OCI-LY7 (cell line): ENCODE results near the gene UNC13B. TPM values are rescaled to one million over a fixed set of nuclear protein-coding genes. Genes with fewer than 3 reads are reported as not detected.

ENCODE experiments used
- BruUV-seq: library from RNA; stranded (reverse); fragments of 400-500 nt; replicated peaks from 2 replicates; lab custom pipeline; 2021; lab: Mats Ljungman, UMichigan
- CTCF ChIA-PET: fragments of 300-600 bp; sonication (Branson Sonifier 250); formaldehyde crosslinking; loops from one replicate; lab custom pipeline; 2022; ENCODE audit warnings: antibody characterized with exemption; ENCODE audit not compliant: unreplicated experiment; lab: Charles Lee
- POLR2A ChIA-PET: fragments of 300-600 bp; sonication (Branson Sonifier 250); formaldehyde crosslinking; loops from one replicate; lab custom pipeline; 2022; ENCODE audit warnings: antibody characterized with exemption; lab: Charles Lee
- DNase-seq: peaks from one replicate; pipeline ENCODE4 v3.0.0-alpha.2; 2015; ENCODE audit warnings: low spot score
- H2AFZ ChIP-seq: fragments of 200-600 bp; sonication (generic), shearing (Covaris generic); 2 replicates; pipeline ENCODE4 v1.6.1; 2014; ENCODE audit warnings: mild to moderate bottlenecking, antibody characterized with exemption, low read length, moderate library complexity
- H3K27ac ChIP-seq: fragments of 200-600 bp; sonication (generic); 2 replicates; pipeline ENCODE4 v1.5.1; 2014; ENCODE audit warnings: mixed run types, low read depth, mild to moderate bottlenecking, moderate library complexity, low read length, inconsistent platforms; ENCODE audit not compliant: poor library complexity, severe bottlenecking
- H3K36me3 ChIP-seq: fragments of 200-600 bp; sonication (generic); 2 replicates; pipeline ENCODE4 v1.6.1; 2014; ENCODE audit warnings: mild to moderate bottlenecking, antibody characterized with exemption, low read length, moderate library complexity, mixed read lengths; ENCODE audit not compliant: insufficient read depth
- H3K4me1 ChIP-seq: fragments of 200-600 bp; sonication (generic); 2 replicates; pipeline ENCODE4 v1.5.1; 2014; ENCODE audit warnings: mild to moderate bottlenecking, low read length; ENCODE audit not compliant: insufficient read depth, poor library complexity, severe bottlenecking
- H3K4me2 ChIP-seq: fragments of 200-600 bp; sonication (generic); 2 replicates; pipeline ENCODE4 v1.6.1; 2014; ENCODE audit warnings: mild to moderate bottlenecking, low read length
- H3K4me3 ChIP-seq: fragments of 200-600 bp; sonication (generic); 2 replicates; pipeline ENCODE4 v1.5.1; 2014; ENCODE audit warnings: mild to moderate bottlenecking, low read depth, low read length; ENCODE audit not compliant: poor library complexity, severe bottlenecking
- H3K79me2 ChIP-seq: fragments of 200-600 bp; sonication (generic); 2 replicates; pipeline ENCODE4 v1.6.1; 2016; ENCODE audit warnings: low read depth, mild to moderate bottlenecking, low read length, moderate library complexity, mixed read lengths; ENCODE audit not compliant: insufficient read depth
- H3K9me2 ChIP-seq: fragments of 200-600 bp; sonication (generic); 2 replicates; pipeline ENCODE4 v1.6.1; 2016; ENCODE audit warnings: mild to moderate bottlenecking, low read length, mixed read lengths; ENCODE audit not compliant: insufficient read depth
- H3K9me3 ChIP-seq: fragments of 200-600 bp; sonication (generic); 2 replicates; pipeline ENCODE4 v1.6.1; 2014; ENCODE audit warnings: mild to moderate bottlenecking, mixed run types, low read length, mixed read lengths
- H4K20me1 ChIP-seq: fragments of 200-600 bp; sonication (generic); 2 replicates; pipeline ENCODE4 v1.6.1; 2014; ENCODE audit warnings: mild to moderate bottlenecking, antibody characterized with exemption, low read length, moderate library complexity, mixed read lengths; ENCODE audit not compliant: insufficient read depth
- CTCF ChIP-seq: fragments of 200-600 bp; sonication (generic); conservative IDR thresholded peaks from 2 replicates; pipeline ENCODE4 v1.5.1; 2014; ENCODE audit warnings: mild to moderate bottlenecking, antibody characterized with exemption, low read length, moderate library complexity, mixed read lengths
- EZH2phosphoT487 ChIP-seq: fragments of 200-600 bp; sonication (generic); IDR thresholded peaks from 2 replicates; pipeline ENCODE4 v1.6.1; 2018; ENCODE audit warnings: low read depth, borderline replicate concordance, mild to moderate bottlenecking, mixed run types, antibody characterized with exemption, low read length, moderate library complexity, mixed read lengths
- intact Hi-C: fragments of 100-400 bp; cut with micrococcal nuclease; formaldehyde crosslinking; loops from one replicate; pipeline ENCODE4 v1.10.0; 2022; ENCODE audit not compliant: unreplicated experiment
- total RNA-seq, 2 experiments: library from RNA; depleted of rRNA in 1 of 2; stranded (reverse); fragments of >200 nt in 1 of 2; shearing (Covaris generic) in 1 of 2; gene quantifications; 2 replicates each; pipeline ENCODE4 v1.2.3, GENCODE V29; 2014 to 2022

The UNC13B gene
- total RNA-seq, 2 experiments from 2014 or later = 1.7 to 5.8 TPM

GRCh38 chr9:35229066-35229778, 67.4 kb downstream of the UNC13B start:
- H3K4me1 ChIP-seq = no peaks in the 10 kb centered on the region
- no peaks in the 10 kb centered on the region for H3K36me3 ChIP-seq
- no peaks in the 10 kb centered on the region for H4K20me1 ChIP-seq
- CTCF ChIA-PET = no interaction called here
- no peak for TF ChIP-seq CTCF
- no peak for TF ChIP-seq EZH2phosphoT487
- no peak for DNase-seq
- POLR2A ChIA-PET = interaction anchor here (0.8 kb wide), 1 partner anchor 28 kb away, joined by 4 read pairs; no protein-coding TSS in a partner anchor
- H2AFZ ChIP-seq = no peak overlapping the region
- H3K4me3 ChIP-seq = no peak overlapping the region
- no peaks in the 10 kb centered on the region for H3K9me3 ChIP-seq
- H3K4me2 ChIP-seq = no peak overlapping the region
- no peak overlapping the region for H3K27ac ChIP-seq
- intact Hi-C loops = no loop called here
- H3K9me2 ChIP-seq = no peaks in the 10 kb centered on the region
- H3K79me2 ChIP-seq = no peaks in the 10 kb centered on the region
- BruUV-seq = no TSS peak

DNA sequence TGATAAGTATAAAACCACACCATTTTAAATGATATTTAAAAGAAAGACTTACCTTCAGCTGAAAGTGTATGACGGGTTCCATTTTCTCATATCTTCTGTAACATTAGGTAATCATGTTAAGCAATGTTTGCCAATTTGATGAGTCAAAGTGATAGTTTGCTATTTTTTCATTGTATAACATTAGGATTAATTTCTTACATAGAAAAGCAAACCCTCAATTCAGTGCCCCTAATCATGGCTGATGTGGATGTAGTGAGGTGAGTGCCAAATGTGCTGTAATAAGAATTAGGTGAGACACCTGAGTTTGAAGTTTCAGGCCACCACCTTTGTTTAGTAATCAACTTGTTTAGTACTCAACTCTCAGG, 68.0 kb downstream of the UNC13B start:
- H3K4me3 ChIP-seq = no peak overlapping the region
- no peaks in the 10 kb centered on the region for H3K79me2 ChIP-seq
- BruUV-seq = no TSS peak
- H3K9me3 ChIP-seq = no peaks in the 10 kb centered on the region
- H3K4me2 ChIP-seq = no peak overlapping the region
- H3K36me3 ChIP-seq = no peaks in the 10 kb centered on the region
- no peaks in the 10 kb centered on the region for H3K4me1 ChIP-seq
- CTCF ChIA-PET = no interaction called here
- intact Hi-C loops = no loop called here
- no peaks in the 10 kb centered on the region for H4K20me1 ChIP-seq
- no peak overlapping the region for H3K27ac ChIP-seq
- TF ChIP-seq EZH2phosphoT487 = no peak
- TF ChIP-seq CTCF = no peak
- DNase-seq = no peak
- H2AFZ ChIP-seq = no peak overlapping the region
- POLR2A ChIA-PET = no interaction called here
- no peaks in the 10 kb centered on the region for H3K9me2 ChIP-seq

DNA sequence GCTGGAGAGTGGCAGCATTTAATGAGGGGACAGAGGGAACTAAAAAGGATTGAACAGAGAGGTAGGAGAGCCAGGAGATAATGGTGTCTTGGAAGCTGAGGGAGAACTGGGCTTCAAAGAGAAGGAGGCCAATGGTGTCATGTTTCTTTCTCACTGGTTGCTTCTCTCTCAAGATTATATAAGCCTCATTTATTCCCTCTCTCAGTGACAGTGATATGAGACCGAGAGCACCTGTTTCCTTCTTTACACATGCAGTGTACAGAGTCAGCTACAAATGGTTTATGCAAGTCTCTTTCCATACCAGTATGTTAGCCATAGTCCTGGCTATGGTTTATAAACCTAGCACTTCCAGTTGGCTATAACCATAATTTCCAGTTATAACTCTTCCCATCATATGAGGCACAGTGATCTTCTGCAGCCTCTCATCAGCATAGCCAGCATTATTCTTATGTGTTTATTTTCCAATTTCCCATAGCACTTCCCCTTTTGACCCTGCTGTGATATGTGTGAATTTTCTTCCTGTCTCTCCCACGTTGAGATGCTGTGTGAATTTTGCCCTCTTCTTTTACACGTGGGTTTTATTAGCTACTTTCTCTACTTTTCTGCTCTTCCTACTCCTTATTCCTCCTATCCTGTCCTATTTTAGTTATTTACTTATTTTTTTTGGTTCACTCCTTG, 71.2 kb downstream of the UNC13B start:
- Histone ChIP-seq H3K9me2 (no peaks in the 10 kb centered on the region), H2AFZ (no peak overlapping the region), H3K4me3 (no peak overlapping the region), H3K4me1 (no peaks in the 10 kb centered on the region), H3K27ac (no peak overlapping the region), H3K79me2 (no peaks in the 10 kb centered on the region), H3K36me3 (no peaks in the 10 kb centered on the region), H3K9me3 (no peaks in the 10 kb centered on the region), H3K4me2 (no peak overlapping the region), H4K20me1 (no peaks in the 10 kb centered on the region)
- no TSS peak for BruUV-seq
- ChIA-PET CTCF (no interaction called here), POLR2A (interaction anchor here (0.6 kb wide), 1 partner anchor 71 kb away, joined by 3 read pairs; the partner anchor contains the start of gene UNC13B)
- TF ChIP-seq CTCF (no peak), EZH2phosphoT487 (no peak)
- intact Hi-C loops = no loop called here
- DNase-seq = no peak
